GM04504 (cell line): ENCODE results near the gene ITGA2.

ENCODE experiments used
- DNase-seq: peaks from one replicate; pipeline ENCODE4 v3.0.0-alpha.2; 2012; ENCODE audit warnings: low read depth

Gene ITGA2

DNA sequence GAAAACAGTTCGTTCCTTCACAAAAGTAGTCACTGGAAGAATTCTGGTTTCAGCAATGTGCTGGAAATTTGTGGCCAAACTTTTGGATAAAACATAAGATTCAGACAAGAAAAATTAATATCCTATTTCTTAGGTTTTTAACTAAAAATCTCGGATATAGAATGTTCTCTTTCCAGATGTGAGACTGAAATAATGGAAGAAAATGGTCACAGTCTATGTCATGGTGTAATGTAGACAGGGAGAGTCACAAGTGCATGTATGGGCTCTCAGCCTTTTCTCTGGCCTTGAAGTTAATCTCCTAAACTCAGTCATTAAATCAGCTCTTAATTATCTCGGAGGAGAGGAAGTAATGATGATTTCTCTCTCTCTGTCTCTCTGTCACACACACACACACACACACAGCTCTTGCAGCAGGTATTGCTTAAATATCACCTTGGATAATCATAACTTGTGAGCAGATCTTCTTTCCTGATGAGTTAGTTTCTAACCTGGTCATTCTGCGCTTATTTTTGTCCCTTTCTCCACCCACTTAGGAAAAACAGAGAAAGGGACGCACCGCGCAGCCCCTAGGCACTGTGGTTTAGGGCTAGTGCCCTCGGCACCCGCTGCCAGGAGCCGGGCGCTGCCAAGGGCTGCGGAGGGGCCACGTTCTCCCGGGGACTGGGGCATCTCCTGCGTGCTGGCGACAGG lies 672 bp upstream of the ITGA2 start:
- DNase-seq: no peak

DNA sequence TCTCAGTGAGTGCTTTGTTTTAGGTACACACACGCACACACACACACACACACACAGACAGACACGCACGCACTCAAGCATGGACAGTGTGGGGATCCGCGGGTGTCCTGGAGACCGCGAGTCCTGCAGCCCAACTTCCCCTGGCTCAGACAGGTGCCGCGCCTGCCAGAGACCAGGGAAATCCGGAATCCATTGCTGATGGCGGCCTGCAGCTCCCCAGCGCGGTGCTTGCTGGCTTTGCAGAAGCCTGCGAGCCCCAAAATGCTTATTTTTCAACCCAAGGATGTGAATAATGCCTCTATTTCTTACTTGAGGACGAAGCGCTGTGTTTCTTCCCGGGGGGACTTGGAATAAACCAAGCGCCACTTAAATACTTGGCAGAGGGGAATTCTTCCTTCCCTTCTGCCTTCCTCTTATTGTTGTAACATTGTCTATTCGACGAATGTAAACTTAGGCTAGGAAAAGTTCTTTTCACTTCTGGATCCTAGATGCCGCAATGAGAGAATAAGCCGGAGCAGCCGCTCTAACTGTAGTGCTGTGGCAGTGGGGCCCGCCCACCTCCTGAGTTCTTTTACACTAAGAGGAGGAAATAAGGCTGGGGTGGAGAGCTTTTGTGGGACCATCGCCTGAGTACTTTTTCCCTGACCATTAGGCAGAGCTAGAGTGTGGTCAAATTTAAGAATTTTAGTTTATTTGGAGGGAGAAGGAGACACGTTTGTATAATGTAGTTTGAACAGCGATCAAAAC lies 802 bp downstream of the ITGA2 start:
- no peak for DNase-seq

DNA sequence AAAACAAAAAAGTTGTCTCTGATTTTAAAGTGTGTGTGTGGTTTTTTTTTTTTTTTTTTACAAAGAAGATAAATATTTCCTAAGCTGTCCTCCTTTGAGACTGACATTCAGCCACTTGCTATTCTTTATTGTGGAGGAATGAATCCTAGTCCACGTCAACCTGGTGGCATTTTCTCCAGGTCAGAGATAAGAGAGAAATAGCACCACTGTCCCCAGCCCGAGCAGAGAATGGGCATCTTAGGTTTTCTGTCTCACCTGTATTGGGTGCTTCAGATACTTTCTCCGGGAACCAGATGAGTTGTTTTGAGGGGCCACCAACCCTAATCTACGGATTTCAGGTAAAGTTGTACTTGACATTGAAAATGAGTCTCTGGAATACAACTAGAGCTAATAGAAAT lies 1.4 kb downstream of the ITGA2 start:
- DNase-seq: no peak

- DNase-seq: no peak
These were observed 4.2 kb downstream of the ITGA2 start for GRCh38 chr5:52993367-52993766.

GRCh38 chr5:52994266-52994665 lies 5.1 kb downstream of the ITGA2 start:
- DNase-seq: no peak

- DNase-seq: no peak
These were observed 5.9 kb downstream of the ITGA2 start for GRCh38 chr5:52995095-52995494.

- no peak for DNase-seq
These were observed 6.8 kb downstream of the ITGA2 start for GRCh38 chr5:52995914-52996313.

DNA sequence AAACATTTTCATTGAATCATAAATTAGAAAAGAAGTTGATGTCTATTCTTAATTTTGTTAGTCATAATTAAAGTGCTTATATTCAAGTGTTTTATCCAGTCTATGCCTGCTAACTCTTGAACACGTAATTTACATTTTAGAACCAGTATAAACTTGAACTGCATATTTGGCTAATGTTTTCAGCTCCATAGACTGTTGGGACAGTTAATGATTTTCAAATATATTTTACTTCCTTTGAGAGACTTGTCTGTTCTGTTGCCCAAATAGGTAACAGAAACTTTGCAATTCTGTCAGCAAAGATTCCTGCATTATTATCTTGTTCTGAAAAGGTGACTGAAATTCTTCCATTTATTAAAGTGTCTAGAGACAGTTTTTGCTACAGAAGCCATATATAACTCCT lies 7.8 kb downstream of the ITGA2 start:
- DNase-seq: no peak

DNA sequence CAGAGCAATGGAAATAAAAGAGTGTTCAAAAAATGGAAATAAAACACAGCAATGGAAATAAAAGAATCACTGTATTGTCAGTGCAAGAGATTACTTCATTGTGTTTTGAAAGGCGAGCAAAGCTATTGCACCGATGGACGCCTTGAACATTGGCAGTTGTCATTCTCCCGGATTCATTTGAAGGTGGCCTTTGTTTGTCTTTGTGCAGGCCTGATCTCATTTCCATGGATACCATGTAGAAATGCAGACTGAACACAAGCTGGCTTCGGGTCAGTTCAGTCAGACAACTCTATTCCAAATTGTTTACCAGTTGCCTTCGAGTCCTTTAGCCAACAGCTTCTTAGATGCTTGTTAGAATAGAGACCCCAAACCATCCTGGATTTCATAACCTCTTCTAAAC lies 8.3 kb downstream of the ITGA2 start:
- DNase-seq: no peak

DNA sequence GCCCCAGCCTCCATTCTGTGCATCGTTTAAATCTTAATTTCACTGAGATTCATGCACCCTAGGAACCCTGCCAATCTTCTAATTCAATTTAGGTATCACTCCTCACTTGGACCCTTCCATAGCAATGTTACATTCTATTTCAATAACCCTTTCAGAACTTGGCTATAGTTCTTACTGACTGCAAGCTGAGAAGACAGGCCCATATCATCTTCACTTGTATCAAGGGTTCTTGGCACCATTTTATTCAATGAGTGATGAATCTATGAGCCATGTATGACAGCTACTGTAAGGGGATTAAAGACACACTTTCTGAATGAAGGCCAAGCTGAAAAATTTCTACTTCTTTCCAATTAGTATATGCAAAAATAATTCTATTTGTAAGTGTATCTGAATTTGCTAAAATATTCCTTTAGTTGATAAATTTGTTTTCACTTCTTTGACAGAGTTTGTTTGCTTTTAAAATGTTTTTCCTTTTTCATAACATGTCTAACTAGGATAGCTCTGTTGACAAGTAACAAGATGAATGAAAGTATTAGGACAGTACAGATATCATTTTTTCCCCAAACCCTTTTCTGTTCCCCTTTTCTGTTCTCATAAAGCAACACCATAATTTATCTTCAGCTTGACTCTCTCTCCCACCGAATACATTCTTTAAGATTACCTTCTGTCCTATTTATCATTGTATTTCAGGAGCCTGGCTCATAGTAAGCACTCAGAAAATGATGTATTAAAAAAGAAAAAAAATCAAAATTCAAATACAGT lies 9.6 kb downstream of the ITGA2 start:
- DNase-seq: no peak

- no peak for DNase-seq
These were observed 10.3 kb downstream of the ITGA2 start for GRCh38 chr5:52999344-52999949.

DNA sequence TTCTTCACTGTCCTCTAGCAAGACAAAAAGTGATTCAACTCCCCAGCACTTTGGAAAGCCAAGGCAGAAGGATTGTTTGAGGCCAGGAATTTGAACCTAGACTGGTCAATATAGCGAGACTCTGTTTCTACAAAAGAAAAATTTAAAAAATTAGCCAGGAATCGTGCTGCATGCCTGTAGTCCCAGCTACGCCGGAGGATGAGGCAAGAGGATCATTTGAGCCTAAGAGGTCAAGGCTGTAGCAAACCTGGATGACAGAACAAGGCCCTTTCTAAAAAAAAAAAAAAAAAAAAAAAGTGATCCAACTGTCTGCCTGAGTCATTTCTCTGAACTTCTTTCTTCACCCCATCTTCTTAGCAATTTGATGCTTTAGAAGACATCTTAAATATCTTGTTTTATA lies 12.4 kb downstream of the ITGA2 start:
- DNase-seq: no peak

GRCh38 chr5:53002491-53002890 lies 13.3 kb downstream of the ITGA2 start:
- no peak for DNase-seq

DNA sequence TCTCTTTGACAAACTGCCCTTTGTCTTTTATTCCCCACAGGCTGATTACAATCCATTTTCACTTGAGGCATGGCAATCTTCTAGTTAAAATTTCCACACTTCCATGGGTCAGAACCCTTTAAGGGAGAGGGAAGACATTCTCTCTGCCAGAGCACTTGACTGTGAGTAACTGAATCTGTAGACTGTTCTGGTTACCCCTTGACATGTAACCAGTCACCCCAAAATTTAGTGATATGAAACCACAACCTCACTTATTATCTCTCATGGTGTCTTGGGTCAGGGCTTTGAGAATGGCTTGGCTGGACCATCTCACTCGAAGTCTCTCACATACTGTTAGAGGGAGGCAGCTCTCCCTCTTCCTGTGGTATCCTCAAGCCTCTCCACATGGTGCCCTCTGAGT lies 14.0 kb downstream of the ITGA2 start:
- no peak for DNase-seq

DNA sequence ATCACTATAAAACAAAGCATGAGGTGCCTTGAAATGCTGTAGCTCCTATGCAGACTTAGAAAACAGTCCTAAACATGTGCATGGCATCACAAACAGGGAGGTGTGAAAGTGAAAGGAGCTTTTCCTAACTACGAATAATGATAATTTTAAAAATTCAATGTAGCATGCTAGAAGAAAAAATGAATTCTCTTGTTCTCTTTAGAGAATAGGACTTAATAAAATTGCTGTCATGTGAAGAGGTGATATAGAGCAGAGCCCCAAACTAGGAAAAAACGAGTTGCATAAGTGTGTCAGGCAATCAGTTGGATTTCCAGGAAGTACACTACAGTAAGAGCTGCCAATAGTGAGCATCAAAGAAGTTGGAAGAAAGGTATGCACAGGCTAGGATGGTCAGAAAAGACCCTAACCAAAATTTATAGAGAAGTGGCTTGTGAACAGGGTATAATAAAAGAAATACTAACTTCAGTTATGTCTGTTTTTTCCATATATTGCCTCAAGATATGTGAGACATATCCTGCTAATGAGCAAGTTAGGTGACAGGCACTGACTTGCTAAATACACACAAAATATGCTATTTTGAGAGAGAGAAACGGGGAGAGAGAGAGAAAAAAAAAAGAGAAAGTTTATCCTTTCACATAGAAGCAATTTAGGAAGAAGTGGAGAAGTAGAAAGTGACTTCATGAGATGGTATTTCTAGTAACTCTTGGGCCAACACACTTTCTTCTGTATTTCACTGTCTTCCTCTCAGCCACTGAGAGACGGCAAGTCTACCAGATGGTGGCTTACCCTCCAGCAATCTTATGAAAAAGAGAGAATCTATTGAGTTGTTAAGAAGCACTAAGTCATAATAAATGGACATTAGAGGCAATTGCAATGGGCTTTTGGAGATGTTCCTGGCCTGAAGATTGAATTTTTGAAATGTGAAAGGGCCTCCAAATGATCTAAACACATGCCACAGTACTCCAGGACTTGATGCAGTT lies 18.0 kb downstream of the ITGA2 start:
- no peak for DNase-seq

- DNase-seq: no peak
These were observed 19.6 kb downstream of the ITGA2 start for GRCh38 chr5:53008751-53009150.

DNA sequence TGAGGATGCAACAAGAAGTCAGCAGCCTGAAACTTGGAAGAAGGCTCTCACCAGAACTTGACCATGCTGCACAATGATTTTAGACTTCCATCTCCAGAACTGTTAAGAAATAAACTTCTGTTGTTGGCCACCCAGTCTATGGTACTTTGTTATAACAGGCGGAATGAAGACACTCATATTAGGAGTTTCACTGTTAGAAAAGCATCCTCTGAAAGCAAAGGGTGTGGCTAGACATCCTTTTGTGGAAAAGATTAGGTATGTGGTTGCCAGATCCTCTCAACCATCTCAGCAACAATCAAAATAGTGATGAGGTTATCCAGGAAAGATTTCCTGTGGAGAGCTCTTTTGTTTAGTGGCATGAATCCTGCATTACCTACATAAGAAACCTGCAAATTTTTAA lies 20.7 kb downstream of the ITGA2 start:
- DNase-seq: no peak

GRCh38 chr5:53010814-53011213 lies 21.7 kb downstream of the ITGA2 start:
- DNase-seq: no peak

GRCh38 chr5:53011233-53011632 lies 22.1 kb downstream of the ITGA2 start:
- no peak for DNase-seq

GRCh38 chr5:53013857-53014256 lies 24.7 kb downstream of the ITGA2 start:
- DNase-seq: no peak

DNA sequence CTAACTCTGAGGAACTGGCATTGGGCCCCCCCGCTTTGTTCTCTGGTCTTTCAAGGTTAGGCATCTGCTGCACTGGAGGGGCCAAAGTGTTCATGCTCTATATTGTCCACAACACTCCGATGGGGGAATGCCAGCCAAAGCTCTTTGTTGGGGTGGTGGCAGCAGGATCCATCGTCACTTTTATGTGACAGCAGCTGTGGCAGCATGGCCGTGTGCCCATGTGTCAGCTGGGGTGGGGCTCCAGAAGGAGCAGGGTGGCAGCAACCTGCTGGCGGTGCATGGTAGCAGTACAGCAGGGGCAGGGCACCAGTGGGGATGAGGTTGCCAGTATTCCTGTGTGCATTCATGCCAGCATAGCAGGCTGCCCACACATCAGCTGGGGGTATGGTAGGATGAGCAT lies 28.2 kb downstream of the ITGA2 start:
- no peak for DNase-seq
